ENCODE measurements around the gene C22orf15.
"Not testable (repeated sequence)": the region's sequence is repeated elsewhere in the genome, so short reads cannot be mapped to it uniquely, and the experiment has no call there.

C22orf15 gene

GRCh38 chr22:23722160-23722559 is 40.6 kb upstream of the C22orf15 start:
- Histone ChIP-seq H3K4me1 (ENCODE audit: insufficient read depth, poor library complexity, severe bottlenecking) (no peaks in the 10 kb centered on the region), H3K27ac (ENCODE audit: poor library complexity, severe bottlenecking) (no peak overlapping the region), H3K4me3 (ENCODE audit: severe bottlenecking) (no peak overlapping the region), H3K36me3 (ENCODE audit: low read depth) (no peaks in the 10 kb centered on the region), H3K9me3 (ENCODE audit: severe bottlenecking) (no peaks in the 10 kb centered on the region), H3K27me3 (ENCODE audit: insufficient read depth, poor library complexity, severe bottlenecking) (no peaks in the 10 kb centered on the region)
- TF ChIP-seq CTCF (IDR thresholded peaks at IDR 0.05; ENCODE audit: poor library complexity, severe bottlenecking), result no peak
- ATAC-seq (ENCODE audit: low read depth) (no peak), DNase-seq (ENCODE audit: low spot score) (peak; percentile 2)

- Histone ChIP-seq H3K27ac (ENCODE audit: poor library complexity, severe bottlenecking) (no peak overlapping the region), H3K4me3 (ENCODE audit: severe bottlenecking) (no peak overlapping the region), H3K4me1 (ENCODE audit: insufficient read depth, poor library complexity, severe bottlenecking) (no peaks in the 10 kb centered on the region), H3K27me3 (ENCODE audit: insufficient read depth, poor library complexity, severe bottlenecking) (no peaks in the 10 kb centered on the region), H3K9me3 (ENCODE audit: severe bottlenecking) (no peaks in the 10 kb centered on the region), H3K36me3 (ENCODE audit: low read depth) (no peaks in the 10 kb centered on the region)
- ATAC-seq (ENCODE audit: low read depth), result no peak
- peak; percentile 15 for DNase-seq (ENCODE audit: low spot score)
- no peak for TF ChIP-seq CTCF (IDR thresholded peaks at IDR 0.05; ENCODE audit: poor library complexity, severe bottlenecking)
These were observed 40.1 kb upstream of the C22orf15 start for GRCh38 chr22:23722724-23723123.

DNA sequence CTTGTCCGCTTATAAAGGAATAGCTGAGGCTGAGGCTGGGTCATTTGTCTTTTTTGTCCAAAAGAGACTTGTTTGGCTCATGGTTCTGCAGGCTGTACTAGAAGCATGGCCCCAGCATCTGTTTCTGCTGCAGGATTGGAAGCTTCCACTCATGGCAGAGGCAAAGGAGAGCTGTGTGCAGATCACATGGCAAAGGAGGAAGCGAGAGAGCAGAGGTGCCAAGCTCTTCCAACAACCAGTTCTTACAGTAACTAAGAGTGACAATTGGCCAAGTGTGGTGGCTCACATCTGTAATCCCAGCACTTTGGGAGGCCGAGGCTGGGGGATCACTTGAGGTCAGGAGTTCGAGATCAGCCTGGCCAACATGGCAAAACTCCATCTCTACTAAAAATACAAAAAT is 34.7 kb upstream of the C22orf15 start:
- H3K9me3 ChIP-seq (ENCODE audit: severe bottlenecking); H3K36me3 ChIP-seq (ENCODE audit: low read depth); H3K4me3 ChIP-seq (ENCODE audit: severe bottlenecking); DNase-seq (ENCODE audit: low spot score); H3K27me3 ChIP-seq (ENCODE audit: insufficient read depth, poor library complexity, severe bottlenecking); H3K27ac ChIP-seq (ENCODE audit: poor library complexity, severe bottlenecking); H3K4me1 ChIP-seq (ENCODE audit: insufficient read depth, poor library complexity, severe bottlenecking); ATAC-seq (ENCODE audit: low read depth): not testable (repeated sequence)

- Histone ChIP-seq H3K4me1 (ENCODE audit: insufficient read depth, poor library complexity, severe bottlenecking) (no peaks in the 10 kb centered on the region), H3K36me3 (ENCODE audit: low read depth) (no peaks in the 10 kb centered on the region), H3K4me3 (ENCODE audit: severe bottlenecking) (no peak overlapping the region), H3K9me3 (ENCODE audit: severe bottlenecking) (no peaks in the 10 kb centered on the region), H3K27ac (ENCODE audit: poor library complexity, severe bottlenecking) (no peak overlapping the region), H3K27me3 (ENCODE audit: insufficient read depth, poor library complexity, severe bottlenecking) (no peaks in the 10 kb centered on the region)
- no peak for DNase-seq (ENCODE audit: low spot score)
- no peak for TF ChIP-seq CTCF (IDR thresholded peaks at IDR 0.05; ENCODE audit: poor library complexity, severe bottlenecking)
- no peak for ATAC-seq (ENCODE audit: low read depth)
These were observed 25.1 kb upstream of the C22orf15 start for GRCh38 chr22:23737696-23738095.

- no peak for TF ChIP-seq CTCF (IDR thresholded peaks at IDR 0.05; ENCODE audit: poor library complexity, severe bottlenecking)
- no peak for ATAC-seq (ENCODE audit: low read depth)
- H3K4me3 ChIP-seq (ENCODE audit: severe bottlenecking), result no peak overlapping the region
- H3K4me1 ChIP-seq (ENCODE audit: insufficient read depth, poor library complexity, severe bottlenecking), result no peaks in the 10 kb centered on the region
- no peaks in the 10 kb centered on the region for H3K9me3 ChIP-seq (ENCODE audit: severe bottlenecking)
- no peak for DNase-seq (ENCODE audit: low spot score)
- no peak overlapping the region for H3K27ac ChIP-seq (ENCODE audit: poor library complexity, severe bottlenecking)
- 0 out of 2 replicates have a peak, but pooled peaks cover 5% of the 10 kb centered on the region for H3K36me3 ChIP-seq (ENCODE audit: low read depth)
- no peaks in the 10 kb centered on the region for H3K27me3 ChIP-seq (ENCODE audit: insufficient read depth, poor library complexity, severe bottlenecking)
These were observed 20.1 kb upstream of the C22orf15 start for GRCh38 chr22:23742505-23743264.
